Lower leg skin (tissue), 3 donors: ENCODE measurements around the gene TAGAP.

ENCODE experiments used
- CTCF ChIP-seq, 3 donors: fragments of 450-650 bp; IDR thresholded peaks; one replicate each; pipeline ENCODE4 v1.5.1; 2016; ENCODE audit warnings: antibody characterized with exemption in 3 of 3, mild to moderate bottlenecking in 3 of 3, moderate library complexity in 2 of 3
- POLR2A ChIP-seq, 2 donors: fragments of 450-650 bp; IDR thresholded peaks; one replicate each; pipeline ENCODE4 v1.6.1; 2016 to 2017; ENCODE audit warnings: antibody characterized with exemption in 2 of 2, mild to moderate bottlenecking in 1 of 2, moderate library complexity in 1 of 2

GRCh38 chr6:159017757-159018559 is 26.8 kb downstream of the TAGAP start:
- TF ChIP-seq POLR2A (IDR thresholded peaks at IDR 0.05) (no peak), CTCF (IDR thresholded peaks at IDR 0.05) (no peak)
